Forelimb muscle (tissue), 1 donor: ENCODE measurements around the gene NCAPD3. TPM values are rescaled to one million over a fixed set of nuclear protein-coding genes. Genes with fewer than 3 reads are reported as not detected.

ENCODE experiments used
- DNase-seq: peaks from one replicate; pipeline ENCODE4 v3.0.0-alpha.2; 2013; ENCODE audit warnings: low read depth
- polyA plus RNA-seq: library from polyadenylated mRNA; unstranded; fragments of 120-200 nt; gene quantifications from one replicate; pipeline ENCODE4 v1.2.1, GENCODE V29; 2013; ENCODE audit not compliant: insufficient read length

Gene NCAPD3
- polyA plus RNA-seq, 1 donor: 13.3 TPM

GRCh38 chr11:134158023-134158422 is 65.7 kb downstream of the NCAPD3 start:
- DNase-seq: no peak

GRCh38 chr11:134157451-134157850 is 66.3 kb downstream of the NCAPD3 start:
- no peak for DNase-seq

GRCh38 chr11:134155946-134156865 is 67.6 kb downstream of the NCAPD3 start:
- DNase-seq: no peak

- no peak for DNase-seq
Observed at GRCh38 chr11:134155456-134155855, 68.3 kb downstream of the NCAPD3 start.

GRCh38 chr11:134154441-134154840 is 69.3 kb downstream of the NCAPD3 start:
- no peak for DNase-seq

- no peak for DNase-seq
Observed at GRCh38 chr11:134153147-134153905, 70.4 kb downstream of the NCAPD3 start.

GRCh38 chr11:134152696-134153095 is 71.1 kb downstream of the NCAPD3 start:
- DNase-seq: no peak

- DNase-seq: no peak
Observed at GRCh38 chr11:134151083-134151747, 72.6 kb downstream of the NCAPD3 start.

- DNase-seq: no peak
Observed at GRCh38 chr11:134150195-134150903, 73.4 kb downstream of the NCAPD3 start.

GRCh38 chr11:134149371-134149770 is 74.4 kb downstream of the NCAPD3 start:
- no peak for DNase-seq

GRCh38 chr11:134146598-134146997 is 77.2 kb downstream of the NCAPD3 start:
- DNase-seq: no peak

GRCh38 chr11:134145715-134146114 is 78.1 kb downstream of the NCAPD3 start:
- no peak for DNase-seq

GRCh38 chr11:134144744-134145143 is 79.0 kb downstream of the NCAPD3 start:
- DNase-seq: no peak

- DNase-seq: no peak
Observed at GRCh38 chr11:134143801-134144200, 80.0 kb downstream of the NCAPD3 start.

GRCh38 chr11:134142536-134142935 is 81.2 kb downstream of the NCAPD3 start:
- DNase-seq: no peak

GRCh38 chr11:134140961-134141490 is 82.7 kb downstream of the NCAPD3 start:
- DNase-seq: no peak

- peak; percentile 71 for DNase-seq
Observed at GRCh38 chr11:134139873-134140331, 83.9 kb downstream of the NCAPD3 start.

- DNase-seq: no peak
Observed at GRCh38 chr11:134139303-134139872, 84.4 kb downstream of the NCAPD3 start.

- DNase-seq: no peak
Observed at GRCh38 chr11:134138376-134138775, 85.4 kb downstream of the NCAPD3 start.

- DNase-seq: no peak
Observed at GRCh38 chr11:134134167-134134566, 89.6 kb downstream of the NCAPD3 start.

- DNase-seq: no peak
Observed at GRCh38 chr11:134132808-134133207, 91.0 kb downstream of the NCAPD3 start.
